RCC 7860 (cell line): ENCODE data around the gene ADGRA1.

ENCODE experiments used
- DNase-seq: peaks from one replicate; pipeline ENCODE4 v3.0.0-alpha.2; 2015; ENCODE audit warnings: low spot score
- FAIRE-seq: peaks from 2 replicates; lab custom pipeline; 2012; peaks lifted over from hg19 to GRCh38; lab: Jason Lieb, UNC

Gene ADGRA1

DNA sequence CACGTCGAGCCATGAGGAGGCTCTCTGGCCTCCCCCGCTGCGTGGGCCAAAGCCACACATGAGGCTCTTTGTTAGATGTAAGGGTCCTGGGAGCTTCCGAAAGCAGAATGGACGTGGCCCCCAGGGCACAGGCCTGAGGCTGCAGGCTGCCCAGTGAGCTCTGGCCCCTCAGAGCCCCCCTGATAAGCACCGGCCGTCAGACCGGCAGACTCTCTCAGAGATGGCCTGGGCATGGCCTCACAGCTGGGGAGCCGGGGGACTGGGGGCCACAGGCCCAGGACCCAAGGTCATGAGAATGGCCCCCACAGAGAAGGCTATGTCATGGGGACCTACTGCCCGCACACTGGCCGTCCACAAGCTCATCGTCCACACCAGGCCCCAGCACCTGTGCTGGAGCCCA lies 31.7 kb upstream of the ADGRA1 start:
- DNase-seq (no peak), FAIRE-seq (no peak)

DNA sequence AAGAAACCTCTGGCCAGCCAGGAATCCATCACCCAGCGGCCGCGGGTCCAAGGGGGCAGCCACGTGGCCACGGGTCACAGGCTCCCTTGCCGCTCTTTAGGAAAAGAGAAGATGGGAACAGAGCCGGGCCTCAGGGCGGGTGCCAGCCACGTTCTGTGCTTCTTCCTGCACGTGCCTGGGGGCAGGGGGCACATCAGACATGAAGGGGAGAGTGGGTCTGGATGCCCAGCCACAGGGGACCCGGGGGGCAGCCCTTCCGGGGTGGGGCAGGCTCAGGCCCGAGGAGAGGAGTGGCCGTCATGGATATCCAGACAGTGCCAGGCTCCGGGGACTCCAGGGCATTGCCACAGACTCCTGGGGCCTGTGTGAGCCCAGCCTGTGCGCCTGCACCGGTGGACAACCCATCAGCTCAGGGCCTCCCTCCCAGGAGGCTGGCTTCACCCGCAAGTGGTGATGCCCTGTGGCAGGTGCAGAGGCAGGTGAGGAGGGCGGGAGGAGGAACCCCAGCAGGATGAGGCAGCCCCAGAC lies 31.0 kb upstream of the ADGRA1 start:
- DNase-seq (no peak), FAIRE-seq (no peak)

DNA sequence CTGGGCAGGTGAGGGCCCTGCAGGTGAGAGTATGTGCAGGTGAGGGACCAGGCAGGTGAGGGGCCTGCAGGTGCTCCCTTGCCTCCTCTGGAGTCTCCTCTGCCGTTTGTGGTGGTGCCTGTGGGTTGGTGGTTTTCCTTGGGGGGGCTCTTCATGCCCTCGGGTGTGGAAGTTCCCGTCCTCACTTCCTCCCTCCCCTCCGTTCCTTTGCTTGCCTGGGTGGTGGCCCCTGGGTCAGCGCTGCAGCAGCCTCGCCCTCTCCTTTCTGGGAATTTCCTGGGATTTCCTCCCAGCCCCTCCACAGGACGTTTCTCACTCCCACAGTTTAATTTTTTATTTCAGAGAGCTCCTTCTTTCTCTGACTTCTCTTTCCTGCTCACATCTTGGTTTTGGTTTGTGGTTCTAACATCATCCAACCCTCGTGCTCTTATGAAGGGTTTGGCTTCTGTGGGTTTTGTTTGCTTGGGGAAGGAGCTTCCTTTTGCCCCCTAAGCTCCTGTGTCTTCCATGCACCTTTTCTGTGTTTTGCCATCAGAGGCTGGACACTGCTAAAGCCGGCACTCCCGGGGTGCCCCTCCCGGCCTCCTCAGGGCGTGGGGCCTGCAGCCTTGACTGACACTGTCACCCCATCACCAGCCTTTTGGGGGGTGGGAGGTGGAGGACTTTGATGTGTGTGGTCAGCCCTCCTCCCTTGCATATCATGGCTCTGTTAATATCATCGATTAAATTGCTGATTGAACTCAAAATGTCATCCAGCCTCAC lies 29.2 kb upstream of the ADGRA1 start:
- DNase-seq (no peak), FAIRE-seq (no peak)

DNA sequence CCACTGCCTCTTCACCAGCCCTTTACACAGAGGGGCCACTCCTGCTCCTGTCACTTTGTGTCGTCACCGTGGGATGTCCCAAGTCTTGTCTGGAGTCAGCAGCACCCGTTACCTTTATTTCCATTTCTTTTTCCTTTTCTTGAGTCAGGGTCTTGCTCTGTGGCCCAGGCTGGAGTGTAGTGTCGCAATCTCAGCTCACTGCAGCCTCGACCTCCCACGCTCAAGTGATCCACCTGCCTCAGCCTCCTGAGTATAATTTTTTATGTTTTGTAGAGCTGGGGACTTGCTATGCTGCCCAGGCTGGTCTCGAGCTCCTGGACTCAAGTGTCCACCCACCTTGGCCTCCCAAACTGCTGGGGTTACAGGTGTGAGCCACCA lies 28.6 kb upstream of the ADGRA1 start:
- no peak for DNase-seq
- no peak for FAIRE-seq

DNA sequence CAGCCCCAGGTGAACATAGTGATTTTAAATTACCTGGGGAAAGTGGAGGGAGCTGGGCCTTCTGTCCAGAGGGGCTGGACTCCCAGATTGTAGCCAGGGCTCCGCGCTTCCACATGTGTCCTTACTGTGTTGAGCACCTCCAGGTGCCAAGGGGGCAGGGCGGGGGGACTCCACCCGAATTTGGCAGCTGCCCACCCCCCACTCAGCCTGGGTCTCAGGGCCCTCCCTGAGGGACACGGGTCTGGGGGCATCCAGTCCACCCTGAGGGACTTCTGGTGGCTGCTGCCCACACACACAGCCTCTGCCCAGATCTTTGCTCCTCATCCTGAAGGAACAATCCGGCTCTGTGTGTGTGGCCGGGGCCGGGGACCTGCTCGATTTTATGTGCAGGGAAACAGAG lies 28.2 kb upstream of the ADGRA1 start:
- no peak for FAIRE-seq
- DNase-seq: no peak

DNA sequence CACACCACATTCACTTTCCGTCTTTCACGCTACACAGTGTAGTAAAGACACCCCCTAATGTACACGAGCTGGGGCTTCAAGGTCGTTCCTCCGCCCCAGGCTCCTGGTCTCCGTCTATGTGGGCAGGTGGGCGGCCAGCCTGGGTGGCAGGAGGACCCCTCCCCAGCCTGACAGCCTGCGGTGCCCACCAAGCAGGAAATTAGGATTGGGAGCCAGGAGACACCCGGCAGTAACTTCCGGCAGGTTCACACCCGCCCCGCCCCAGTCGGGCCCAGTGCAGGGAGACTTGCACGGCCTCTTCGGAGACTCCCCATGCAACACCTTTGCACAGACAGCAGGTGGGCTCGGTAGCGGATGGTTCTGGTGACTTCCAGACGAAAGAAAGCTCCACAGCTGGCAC lies 27.7 kb upstream of the ADGRA1 start:
- FAIRE-seq (no peak), DNase-seq (no peak)

DNA sequence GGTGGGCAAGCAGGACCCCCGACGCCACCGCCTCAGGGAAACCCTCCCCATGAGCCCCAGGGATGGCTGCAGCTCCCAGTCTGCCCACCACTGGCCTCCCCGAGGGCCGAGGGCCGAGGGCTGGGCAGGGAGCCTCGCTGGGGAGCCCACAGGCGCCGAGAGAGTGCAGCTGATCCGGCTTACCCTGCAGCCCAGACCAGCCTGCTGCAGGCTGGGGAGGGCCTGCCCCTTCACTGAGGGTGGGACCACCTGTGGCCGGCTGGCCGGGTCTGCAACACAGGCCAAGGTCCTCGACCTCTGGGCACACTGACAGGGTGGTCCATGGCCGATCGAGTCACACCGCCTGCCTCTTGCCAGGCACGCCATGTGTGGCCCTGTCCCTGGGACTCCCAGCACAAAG lies 27.3 kb upstream of the ADGRA1 start:
- DNase-seq (no peak), FAIRE-seq (no peak)

DNA sequence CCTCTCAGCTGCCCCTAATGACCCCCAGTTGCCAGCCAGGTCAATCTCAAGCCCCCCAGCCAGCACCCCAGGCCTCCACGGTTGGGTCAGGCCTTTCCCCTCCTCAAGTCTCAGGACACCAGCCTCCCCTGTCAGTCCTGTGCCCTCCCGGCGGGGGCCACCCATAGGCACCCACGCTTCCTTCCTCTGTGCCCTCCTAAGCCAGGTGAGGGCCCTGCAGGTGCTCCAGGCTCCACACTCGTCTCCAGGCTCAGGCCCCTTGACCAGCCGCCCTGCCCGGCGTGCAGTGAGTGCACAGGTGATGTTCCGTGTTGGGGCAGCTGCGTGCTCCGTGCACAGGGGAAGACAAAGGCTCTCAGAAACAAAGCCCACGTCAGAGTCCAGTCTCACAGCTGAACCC lies 26.8 kb upstream of the ADGRA1 start:
- DNase-seq: no peak
- no peak for FAIRE-seq

DNA sequence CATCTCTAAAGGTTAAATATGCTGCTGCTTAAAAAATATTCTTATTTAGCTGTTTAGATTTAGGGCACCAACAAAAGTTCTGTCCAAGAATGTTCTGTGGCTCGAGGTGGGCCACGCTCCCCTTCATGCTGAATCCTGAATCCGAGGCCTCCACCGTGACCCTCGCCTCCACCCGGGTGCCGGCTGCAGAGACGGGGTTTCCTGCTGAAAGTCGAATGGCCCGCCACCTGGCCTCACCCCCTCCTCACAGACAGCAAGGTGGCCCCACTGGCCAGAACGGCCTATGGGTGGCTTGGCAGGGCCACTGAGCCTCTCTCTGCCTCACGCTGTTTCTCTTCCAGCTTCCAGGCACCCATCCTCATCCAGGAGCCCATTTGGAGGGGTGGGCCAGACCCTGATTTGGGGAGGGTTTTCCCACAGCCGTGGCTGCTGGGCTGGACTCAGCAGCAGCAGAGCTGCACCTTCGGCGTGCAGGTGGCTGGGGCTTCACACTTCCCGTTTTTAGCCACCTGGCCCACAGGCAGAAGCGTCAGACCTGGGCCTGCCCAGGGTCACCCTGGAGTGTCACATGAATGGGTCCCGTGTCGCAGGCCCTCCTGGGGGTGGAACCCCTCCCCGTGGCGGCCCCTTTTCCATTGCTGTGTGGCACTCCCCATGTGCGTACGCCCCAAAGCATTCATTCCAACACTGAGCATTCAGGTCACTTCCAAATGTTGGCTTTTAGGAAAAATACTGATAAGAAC lies 26.3 kb upstream of the ADGRA1 start:
- no peak for DNase-seq
- FAIRE-seq: no peak

DNA sequence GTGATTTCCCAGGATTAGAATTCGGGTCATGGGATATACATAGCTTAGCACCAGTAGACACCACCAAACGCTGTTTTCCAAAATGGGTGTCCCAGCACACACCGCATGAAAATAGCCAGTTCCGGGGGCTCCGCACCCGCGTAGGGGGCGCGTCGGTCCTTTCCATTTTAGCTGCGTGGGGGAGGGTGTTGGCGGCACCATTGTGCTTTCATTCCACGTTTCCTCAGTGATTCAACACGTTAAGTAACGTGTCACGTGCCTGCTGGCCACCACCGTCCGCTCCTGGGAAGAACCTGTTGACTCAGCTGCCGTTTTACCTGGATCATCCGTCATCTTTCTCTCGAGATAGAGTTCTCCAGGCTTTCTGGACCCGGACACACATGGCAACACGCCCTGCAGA lies 25.6 kb upstream of the ADGRA1 start:
- FAIRE-seq (no peak), DNase-seq (no peak)

DNA sequence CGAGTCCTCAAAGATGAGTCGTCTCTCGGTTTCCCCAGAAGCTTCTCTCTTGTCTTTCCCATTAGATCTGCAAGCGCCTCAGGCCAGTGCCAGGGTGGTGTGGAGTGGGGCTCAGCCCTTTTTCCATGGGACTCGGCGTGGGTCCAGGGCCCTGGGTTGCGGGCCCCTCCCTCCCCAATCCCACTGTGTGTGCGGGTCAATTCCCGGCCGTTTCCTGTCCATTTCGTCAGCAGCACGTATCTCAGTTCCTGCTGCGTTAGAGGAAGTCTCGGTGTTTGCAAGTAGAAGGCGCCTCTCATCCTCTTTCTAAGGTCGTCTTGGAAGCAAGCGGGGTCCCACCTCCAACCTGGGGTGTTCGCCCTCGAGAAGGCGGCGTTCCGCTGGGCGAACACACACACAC lies 25.1 kb upstream of the ADGRA1 start:
- FAIRE-seq: no peak
- DNase-seq: no peak

DNA sequence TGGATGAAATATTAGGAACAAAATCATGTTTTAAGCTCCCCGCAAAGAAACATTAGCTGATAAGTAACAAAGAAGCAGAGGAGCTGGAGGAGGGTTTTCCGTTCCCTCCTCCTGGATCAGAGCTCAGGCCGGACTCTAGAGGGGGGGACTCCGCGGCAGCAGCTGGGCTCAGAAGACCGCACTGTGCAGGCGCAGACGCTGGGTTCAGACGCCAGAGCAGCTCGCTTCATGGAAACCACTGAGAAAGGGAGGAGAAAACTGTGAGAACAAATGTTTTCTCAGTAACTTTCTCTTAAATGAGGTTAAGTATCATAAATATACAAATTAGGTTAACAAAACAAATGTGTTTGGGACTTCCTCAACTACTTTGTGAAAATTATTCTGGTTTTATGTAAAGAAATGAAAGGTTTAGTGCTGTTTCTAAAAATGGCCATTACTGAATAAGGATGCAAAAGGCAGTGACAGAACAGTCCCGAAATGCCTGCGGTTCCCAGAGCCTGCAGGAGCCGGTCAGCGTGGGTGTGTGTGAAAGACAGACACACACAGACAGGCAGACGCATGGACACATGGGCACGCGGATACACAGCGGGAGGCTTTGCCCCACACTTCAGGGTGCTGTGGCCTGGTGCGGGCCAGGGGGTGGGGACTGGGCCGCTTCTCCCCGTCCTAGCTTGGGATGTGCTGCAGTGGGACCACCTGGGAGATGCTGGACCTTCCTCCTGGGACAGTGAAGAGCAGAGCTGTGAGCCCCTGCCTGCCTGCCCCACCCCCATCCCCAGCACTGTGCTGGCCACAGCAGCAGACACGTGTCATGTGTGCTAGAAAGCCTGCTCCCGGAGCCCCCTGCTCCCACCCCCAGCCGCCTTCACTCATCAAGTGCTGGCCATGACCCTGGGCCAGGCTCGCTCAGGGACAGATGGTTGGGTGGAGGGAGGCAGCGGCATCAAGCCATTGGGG lies 20.3 kb upstream of the ADGRA1 start:
- DNase-seq (no peak), FAIRE-seq (no peak)

DNA sequence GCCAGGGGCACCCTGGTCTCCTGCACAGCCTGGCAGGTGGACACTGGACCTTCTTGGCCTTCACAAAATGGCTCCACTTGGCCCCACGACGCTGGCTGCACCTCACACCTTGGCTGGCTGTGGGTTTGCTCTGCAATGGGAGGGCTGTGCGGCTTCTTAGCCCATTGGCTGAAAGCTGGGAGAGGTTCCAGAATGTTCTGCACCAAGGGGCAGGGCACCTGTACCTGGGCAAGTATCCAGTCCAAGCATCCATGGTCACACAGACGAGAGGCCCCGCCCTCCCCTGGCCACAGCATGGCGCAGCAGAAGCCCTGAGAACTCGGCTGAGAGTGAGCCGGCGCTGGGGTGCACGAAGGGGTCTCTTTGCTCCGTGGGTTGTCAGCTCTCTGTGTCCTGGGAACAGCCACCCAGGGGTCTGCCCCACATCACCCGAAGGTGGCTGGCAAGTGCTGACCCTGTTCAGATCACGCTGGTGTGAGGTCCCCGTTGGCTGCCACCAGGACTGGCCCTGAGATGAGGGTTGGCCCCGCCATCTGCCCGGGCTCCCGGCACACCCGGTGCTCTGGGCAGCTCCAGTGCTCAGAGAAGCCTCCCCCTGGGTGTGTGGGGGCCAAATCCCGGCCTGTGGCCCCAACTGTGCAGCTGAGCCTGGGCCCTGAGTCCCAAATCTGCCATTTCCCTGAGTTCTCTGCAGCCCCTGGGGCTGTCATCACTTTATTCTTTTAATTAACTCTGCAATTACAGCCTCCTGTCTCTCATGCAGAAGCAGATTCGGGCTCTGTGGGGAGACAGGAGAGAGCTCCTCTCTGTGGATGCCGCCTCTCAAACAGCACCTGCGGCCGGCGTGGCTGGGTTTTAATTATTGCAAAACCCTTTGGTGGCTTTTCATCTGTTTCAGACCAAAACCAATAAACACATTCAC lies 19.4 kb upstream of the ADGRA1 start:
- FAIRE-seq (no peak), DNase-seq (no peak)

DNA sequence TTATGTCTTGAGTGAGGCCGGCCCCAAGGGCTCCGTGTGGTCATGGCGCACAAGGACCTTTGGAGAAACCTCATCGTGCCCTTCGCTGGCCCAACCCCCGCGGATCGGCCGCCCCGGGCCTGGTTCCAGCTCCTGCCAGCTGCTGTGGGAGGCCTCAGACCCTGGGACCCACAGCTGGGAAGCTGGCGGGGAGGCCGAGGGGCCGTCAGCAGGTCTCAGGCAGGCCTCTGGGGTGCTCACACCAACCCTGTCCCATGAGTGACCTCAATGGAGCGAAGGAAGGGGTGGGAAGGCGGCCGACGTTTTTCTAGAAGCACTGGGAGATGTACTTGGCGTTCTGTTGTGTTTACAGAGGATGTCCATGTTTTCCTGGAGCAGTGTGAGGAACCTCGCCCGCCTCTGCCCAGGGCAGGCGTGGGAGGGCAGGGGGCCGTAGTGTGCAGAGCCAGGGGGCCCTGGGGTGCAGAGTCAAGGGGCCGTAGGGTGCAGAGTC lies 18.6 kb upstream of the ADGRA1 start:
- FAIRE-seq: no peak
- no peak for DNase-seq

DNA sequence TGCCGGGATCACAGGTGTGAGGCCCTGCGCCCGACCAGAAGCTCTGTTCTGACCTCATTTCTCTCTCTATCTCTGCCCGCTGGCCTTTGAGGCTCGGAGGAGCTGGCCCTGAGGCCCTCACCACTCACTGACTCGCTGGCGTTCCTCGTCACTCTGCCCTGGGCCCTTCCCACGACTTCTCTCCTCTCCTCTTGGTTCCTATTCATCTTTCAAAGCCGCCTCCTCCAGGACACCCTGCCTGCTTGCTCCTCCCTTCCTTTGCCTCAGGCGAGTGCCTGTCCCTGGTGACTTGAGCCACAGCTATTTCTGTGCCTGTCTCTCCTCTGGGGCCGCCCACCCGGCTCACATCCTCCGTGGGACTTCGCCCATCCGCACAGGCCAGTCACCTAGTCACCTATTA lies 17.3 kb upstream of the ADGRA1 start:
- DNase-seq (no peak), FAIRE-seq (no peak)

DNA sequence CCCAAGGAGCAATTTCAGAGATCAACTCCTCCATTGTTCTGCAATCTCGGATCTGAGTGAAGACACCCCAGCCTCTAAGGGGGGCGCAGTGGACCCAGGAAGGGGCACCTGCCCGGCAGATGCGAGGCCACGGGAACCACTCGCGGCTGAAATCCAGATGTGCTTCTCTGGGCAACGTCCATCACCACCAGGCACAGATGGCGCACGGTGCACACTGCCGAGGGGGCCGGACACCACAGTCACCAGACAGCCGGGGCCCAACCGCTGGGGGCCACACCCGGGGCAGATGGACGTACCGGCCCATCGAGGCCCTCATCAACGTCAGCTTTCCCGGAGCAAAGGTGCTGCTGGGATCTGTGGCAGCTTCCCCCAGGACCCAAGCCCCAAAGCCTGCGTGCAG lies 16.9 kb upstream of the ADGRA1 start:
- FAIRE-seq (no peak), DNase-seq (no peak)

DNA sequence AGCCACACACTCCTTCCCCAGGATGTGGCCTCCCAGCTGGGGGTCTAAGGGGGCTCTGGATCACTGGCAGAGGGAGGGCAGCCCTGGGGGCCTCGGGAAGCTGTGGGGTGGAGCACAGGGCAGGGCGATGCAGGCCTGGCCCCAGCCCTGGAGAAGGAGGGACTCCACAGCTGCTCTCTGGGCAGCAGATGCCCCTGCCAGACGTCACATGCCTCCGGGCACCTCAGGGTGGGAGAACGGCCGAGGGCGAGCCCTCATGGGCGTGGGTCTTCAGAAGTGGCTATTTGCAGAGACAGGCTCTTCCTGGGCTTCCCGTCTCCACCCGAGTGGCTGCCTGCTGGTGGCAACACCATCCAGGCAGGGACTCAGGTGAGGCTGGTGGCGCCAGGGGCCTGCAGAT lies 16.0 kb upstream of the ADGRA1 start:
- DNase-seq: no peak
- FAIRE-seq: no peak

DNA sequence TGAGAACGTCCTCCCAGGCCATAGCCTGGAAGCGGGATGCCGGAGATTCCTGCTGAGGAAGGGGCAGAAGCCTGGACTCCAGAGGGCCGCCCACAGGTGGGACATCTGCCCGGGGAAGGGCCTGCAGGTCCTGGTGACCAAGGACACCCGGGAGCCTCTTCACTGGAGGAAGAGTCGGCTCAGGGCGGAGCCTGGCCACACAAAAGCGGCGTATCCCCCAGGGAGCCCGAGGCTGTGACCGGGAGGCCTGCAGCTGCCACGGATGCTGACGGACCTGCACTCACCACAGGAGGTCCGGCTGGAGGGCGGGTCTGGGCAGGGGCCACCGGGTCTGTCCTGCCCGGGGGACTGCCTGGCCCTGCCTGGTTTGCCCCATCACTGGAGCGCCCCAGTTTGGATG lies 15.5 kb upstream of the ADGRA1 start:
- DNase-seq: no peak
- FAIRE-seq: no peak

DNA sequence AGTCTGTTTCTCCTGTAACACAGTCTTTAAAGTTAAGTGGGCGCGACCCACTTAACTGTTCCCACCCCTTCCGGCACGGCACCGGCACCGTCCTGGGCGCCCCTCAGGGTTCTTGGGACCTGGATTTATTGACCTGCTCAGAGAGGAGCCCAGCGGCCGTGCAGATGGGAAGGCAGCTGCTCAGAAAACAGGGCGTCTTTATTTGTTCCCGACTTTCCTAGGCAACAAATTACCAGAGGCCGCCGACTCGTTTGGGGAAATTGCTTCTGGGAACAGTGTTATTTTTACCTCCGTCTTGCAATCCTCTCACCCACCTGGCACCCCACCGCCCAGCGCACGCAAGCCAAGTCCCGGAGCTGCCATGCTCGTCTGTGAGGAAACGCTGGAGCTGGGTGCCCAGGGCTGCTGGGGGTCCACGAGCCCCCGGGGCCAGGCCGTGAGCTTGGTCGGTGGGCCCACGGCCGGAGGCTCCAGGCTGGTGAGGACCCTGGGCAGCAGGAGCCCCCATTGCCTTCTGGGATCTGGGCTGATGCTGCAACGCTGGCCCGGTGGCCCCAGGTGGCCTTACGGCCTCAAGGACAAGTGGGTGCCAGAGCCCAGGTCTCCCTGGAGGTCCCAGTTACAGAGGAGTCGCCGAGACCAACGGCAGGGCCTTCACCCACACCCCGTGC lies 14.9 kb upstream of the ADGRA1 start:
- FAIRE-seq (no peak), DNase-seq (no peak)
